Measurements from ENCODE around the gene ATXN7L1.

- TF ChIP-seq SUZ12 (IDR thresholded peaks at IDR 0.05; ENCODE audit: extremely low read depth, insufficient read depth, insufficient read length) = no peak
- no peak for TF ChIP-seq YY1 (IDR thresholded peaks at IDR 0.05; ENCODE audit: insufficient read depth, insufficient read length)
These were observed 20.1 kb upstream of the ATXN7L1 start for GRCh38 chr7:105896407-105896911.
